HEK293T (cell line): ENCODE measurements around the gene CEP83.

Source experiments
- CTCF ChIA-PET: fragments of 350-600 bp; formaldehyde crosslinking; extraction: SDS; loops from one replicate; lab custom pipeline; 2021; ENCODE audit warnings: antibody characterized with exemption, inconsistent platforms; lab: Yijun Ruan, JAX
- POLR2A ChIA-PET: fragments of 350-600 bp; formaldehyde crosslinking; extraction: SDS; loops from one replicate; lab custom pipeline; 2020; ENCODE audit warnings: antibody characterized with exemption, inconsistent platforms; lab: Yijun Ruan, JAX
- DNase-seq: peaks from one replicate; pipeline ENCODE4 v3.0.0; 2012; ENCODE audit warnings: mixed read lengths; ENCODE audit errors: extremely low spot score
- ARNT ChIP-seq: fragments of 450-650 bp; IDR thresholded peaks from 2 replicates; pipeline ENCODE4 v1.6.1; 2017; ENCODE audit warnings: mild to moderate bottlenecking
- BHLHE40 ChIP-seq: fragments of 450-650 bp; IDR thresholded peaks from 2 replicates; pipeline ENCODE4 v1.6.1; 2016; ENCODE audit warnings: mild to moderate bottlenecking, moderate library complexity, borderline replicate concordance
- CTBP1 ChIP-seq: fragments of 450-650 bp; IDR thresholded peaks from 2 replicates; pipeline ENCODE4 v1.6.1; 2016; ENCODE audit warnings: borderline replicate concordance
- ELF4 ChIP-seq: fragments of 450-650 bp; IDR thresholded peaks from 2 replicates; pipeline ENCODE4 v1.6.1; 2017; ENCODE audit warnings: antibody characterized with exemption
- FOXA1 ChIP-seq: fragments of 450-650 bp; IDR thresholded peaks from 2 replicates; pipeline ENCODE4 v1.6.1; 2016; ENCODE audit warnings: mild to moderate bottlenecking
- FOXK2 ChIP-seq: fragments of 450-650 bp; IDR thresholded peaks from 2 replicates; pipeline ENCODE4 v1.6.1; 2016; ENCODE audit warnings: mild to moderate bottlenecking
- FOXM1 ChIP-seq: fragments of 450-650 bp; IDR thresholded peaks from 2 replicates; pipeline ENCODE4 v1.6.1; 2017; ENCODE audit warnings: mild to moderate bottlenecking, borderline replicate concordance
- HDGF ChIP-seq: fragments of 450-650 bp; IDR thresholded peaks from 2 replicates; pipeline ENCODE4 v1.6.1; 2017; ENCODE audit warnings: antibody characterized with exemption, borderline replicate concordance
- L3MBTL2 ChIP-seq: fragments of 450-650 bp; conservative IDR thresholded peaks from 2 replicates; pipeline ENCODE4 v1.6.1; 2016; ENCODE audit warnings: mild to moderate bottlenecking
- LEF1 ChIP-seq: fragments of 450-650 bp; IDR thresholded peaks from 2 replicates; pipeline ENCODE4 v1.6.1; 2017; ENCODE audit warnings: mild to moderate bottlenecking, borderline replicate concordance
- NFRKB ChIP-seq: fragments of 450-650 bp; IDR thresholded peaks from 2 replicates; pipeline ENCODE4 v1.6.1; 2016; ENCODE audit warnings: mild to moderate bottlenecking, moderate library complexity
- PKNOX1 ChIP-seq: fragments of 450-650 bp; IDR thresholded peaks from 2 replicates; pipeline ENCODE4 v1.6.1; 2016
- SP1 ChIP-seq: fragments of 450-650 bp; IDR thresholded peaks from 2 replicates; pipeline ENCODE4 v1.6.1; 2017
- SUZ12 ChIP-seq: fragments of 450-650 bp; IDR thresholded peaks from 2 replicates; pipeline ENCODE4 v1.6.1; 2016; ENCODE audit warnings: mild to moderate bottlenecking
- TARDBP ChIP-seq: fragments of 450-650 bp; IDR thresholded peaks from 2 replicates; pipeline ENCODE4 v1.6.1; 2016
- ZNF384 ChIP-seq: fragments of 450-650 bp; IDR thresholded peaks from 2 replicates; pipeline ENCODE4 v1.6.1; 2016

CEP83 gene

GRCh38 chr12:94312378-94312777, 147.3 kb downstream of the CEP83 start:
- no peak for TF ChIP-seq NFRKB
- no peak for TF ChIP-seq FOXM1
- no peak for TF ChIP-seq LEF1
- TF ChIP-seq SP1: no peak
- no peak for TF ChIP-seq BHLHE40
- no peak for TF ChIP-seq L3MBTL2
- TF ChIP-seq TARDBP: no peak
- no peak for TF ChIP-seq CTBP1
- TF ChIP-seq PKNOX1: no peak
- no peak for TF ChIP-seq ARNT
- no peak for TF ChIP-seq HDGF
- no peak for TF ChIP-seq FOXA1
- TF ChIP-seq FOXK2: no peak
- ChIA-PET POLR2A (no interaction called here), CTCF (no interaction called here)
- no peak for DNase-seq

DNA sequence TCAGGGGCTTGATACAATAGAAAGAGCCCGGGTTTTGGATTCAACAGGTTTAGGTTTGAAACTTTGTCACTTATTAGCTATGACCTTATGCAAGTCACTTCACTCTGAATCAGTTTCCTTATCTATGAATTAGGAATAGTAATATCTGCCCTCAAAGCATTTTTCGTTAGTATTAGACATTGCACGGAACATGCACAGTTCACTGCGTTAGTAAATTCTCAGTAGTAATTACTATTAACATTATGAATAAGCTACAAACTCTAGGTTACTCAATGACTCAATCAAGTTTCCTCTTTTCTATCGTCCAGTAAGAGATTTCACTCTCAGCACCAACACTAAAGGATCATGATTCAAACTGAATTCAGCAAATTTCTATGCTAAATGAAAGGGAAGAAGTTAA, 150.3 kb downstream of the CEP83 start:
- ChIA-PET CTCF (no interaction called here), POLR2A (no interaction called here)
- no peak for DNase-seq
- no peak for TF ChIP-seq ZNF384
- TF ChIP-seq L3MBTL2: no peak
- TF ChIP-seq LEF1: no peak
- no peak for TF ChIP-seq TARDBP
- no peak for TF ChIP-seq FOXA1
- no peak for TF ChIP-seq FOXM1
- no peak for TF ChIP-seq HDGF
- TF ChIP-seq CTBP1: no peak
- no peak for TF ChIP-seq FOXK2

- TF ChIP-seq NFRKB (no peak), PKNOX1 (no peak), LEF1 (no peak), L3MBTL2 (no peak), SP1 (no peak), BHLHE40 (no peak), TARDBP (no peak), HDGF (no peak)
- CTCF ChIA-PET: no interaction called here
- POLR2A ChIA-PET: no interaction called here
- DNase-seq: no peak
These were observed 151.1 kb downstream of the CEP83 start for GRCh38 chr12:94308612-94309011.

GRCh38 chr12:94305130-94305957, 154.3 kb downstream of the CEP83 start:
- ChIA-PET POLR2A (no interaction called here), CTCF (no interaction called here)
- no peak for DNase-seq
- no peak for TF ChIP-seq ARNT
- no peak for TF ChIP-seq FOXM1
- no peak for TF ChIP-seq HDGF
- no peak for TF ChIP-seq ZNF384
- TF ChIP-seq L3MBTL2: no peak
- TF ChIP-seq FOXA1: no peak
- no peak for TF ChIP-seq CTBP1
- no peak for TF ChIP-seq TARDBP
- TF ChIP-seq BHLHE40: no peak
- TF ChIP-seq FOXK2: no peak
- no peak for TF ChIP-seq ELF4
- no peak for TF ChIP-seq PKNOX1

GRCh38 chr12:94304566-94305061, 155.1 kb downstream of the CEP83 start:
- DNase-seq: no peak
- ChIA-PET POLR2A (no interaction called here), CTCF (no interaction called here)
- TF ChIP-seq CTBP1 (no peak), ZNF384 (no peak), FOXK2 (no peak), PKNOX1 (no peak), TARDBP (no peak), SUZ12 (no peak), SP1 (no peak), LEF1 (no peak), NFRKB (no peak), HDGF (no peak), L3MBTL2 (no peak), BHLHE40 (no peak), ARNT (no peak), FOXA1 (no peak), ELF4 (no peak), FOXM1 (no peak)

GRCh38 chr12:94304012-94304411, 155.7 kb downstream of the CEP83 start:
- TF ChIP-seq LEF1 (no peak), HDGF (no peak), NFRKB (no peak), FOXK2 (no peak), L3MBTL2 (no peak), PKNOX1 (no peak), ARNT (no peak), FOXM1 (no peak), BHLHE40 (no peak), SUZ12 (no peak), CTBP1 (no peak), ELF4 (no peak), SP1 (no peak), TARDBP (no peak), ZNF384 (no peak), FOXA1 (no peak)
- ChIA-PET CTCF (interaction anchor here (0.7 kb wide), 1 partner anchor 982 kb away, joined by 4 read pairs; no protein-coding TSS in a partner anchor), POLR2A (no interaction called here)
- DNase-seq: no peak
